Panc1 (cell line): ENCODE measurements around the gene CCDC47.

ENCODE experiments used
- CTCF ChIP-seq: fragments of 450-650 bp; IDR thresholded peaks from 2 replicates; pipeline ENCODE4 v1.5.1; 2017; ENCODE audit warnings: mild to moderate bottlenecking
- POLR2AphosphoS5 ChIP-seq: IDR thresholded peaks from 2 replicates; pipeline ENCODE4 v1.6.1; 2012; ENCODE audit warnings: mild to moderate bottlenecking, low read depth, low read length, moderate library complexity
- TCF7L2 ChIP-seq: IDR thresholded peaks from 2 replicates; pipeline ENCODE4 v1.6.1; 2011; ENCODE audit warnings: mild to moderate bottlenecking, low read depth, low read length, inconsistent platforms

- no peak for TF ChIP-seq CTCF
- TF ChIP-seq TCF7L2 = no peak
- TF ChIP-seq POLR2AphosphoS5 = no peak
Measured at GRCh38 chr17:63702721-63703015, 70.7 kb downstream of the CCDC47 start.
